HepG2 (cell line): ENCODE measurements around the gene PRKCE. TPM values are rescaled to one million over a fixed set of nuclear protein-coding genes. Genes with fewer than 3 reads are reported as not detected.

Experiments used
- ADNP ChIP-seq: sonication (generic); formaldehyde crosslinking; IDR thresholded peaks from 2 replicates; pipeline ENCODE4 v1.4.0; 2020; ENCODE audit warnings: missing genetic modification reagents
- CAMTA2 ChIP-seq: sonication (generic); formaldehyde crosslinking; IDR thresholded peaks from 2 replicates; pipeline ENCODE4 v1.4.0; 2020; ENCODE audit warnings: mild to moderate bottlenecking, missing genetic modification reagents, borderline replicate concordance
- HHEX ChIP-seq: IDR thresholded peaks from 2 replicates; pipeline ENCODE4 v1.6.1; 2016; ENCODE audit warnings: control low read depth
- KAT8 ChIP-seq: IDR thresholded peaks from 2 replicates; pipeline ENCODE4 v1.6.1; 2016; ENCODE audit warnings: missing genetic modification reagents, missing compliant biosample characterization
- NONO ChIP-seq, 2 experiments: fragments of 450-650 bp in 1 of 2; sonication (generic) in 1 of 2; formaldehyde crosslinking in 1 of 2; IDR thresholded peaks in 1 of 2; conservative IDR thresholded peaks in 1 of 2; 2 replicates each; pipeline versions ENCODE4 v1.6.1 to v1.8.0; 2017 to 2022; ENCODE audit warnings: mild to moderate bottlenecking in 1 of 2, missing genetic modification reagents in 1 of 2, moderate library complexity in 1 of 2
- SMAD1 ChIP-seq: sonication (generic); formaldehyde crosslinking; IDR thresholded peaks from 2 replicates; pipeline ENCODE4 v1.4.0; 2020; ENCODE audit warnings: missing genetic modification reagents, low read depth, mild to moderate bottlenecking, borderline replicate concordance
- SOX6 ChIP-seq, 2 experiments: fragments of 450-650 bp in 1 of 2; sonication (generic) in 1 of 2; formaldehyde crosslinking in 1 of 2; IDR thresholded peaks; 2 replicates each; pipeline versions ENCODE4 v1.4.0 to v1.6.1; 2017 to 2020; ENCODE audit warnings: antibody characterized with exemption in 1 of 2, mild to moderate bottlenecking in 1 of 2, missing genetic modification reagents in 1 of 2
- SRSF1 ChIP-seq: fragments of 200-400 bp; formaldehyde crosslinking; optimal IDR thresholded peaks from 2 replicates; pipeline ENCODE3; 2017; ENCODE audit warnings: mild to moderate bottlenecking, low read depth, low read length, moderate library complexity
- TCF7L2 ChIP-seq: IDR thresholded peaks from 2 replicates; pipeline ENCODE4 v1.6.1; 2011; ENCODE audit warnings: mild to moderate bottlenecking, low read depth, low read length, moderate library complexity
- XBP1 ChIP-seq: sonication (generic); formaldehyde crosslinking; IDR thresholded peaks from 2 replicates; pipeline ENCODE4 v1.5.0; 2020; ENCODE audit warnings: missing genetic modification reagents
- ZNF569 ChIP-seq: sonication (generic); formaldehyde crosslinking; IDR thresholded peaks from 2 replicates; pipeline ENCODE4 v1.5.0; 2020; ENCODE audit warnings: mild to moderate bottlenecking, missing genetic modification reagents, moderate library complexity, borderline replicate concordance
- ZNF678 ChIP-seq: sonication (generic); formaldehyde crosslinking; IDR thresholded peaks from 2 replicates; pipeline ENCODE4 v1.4.0; 2020; ENCODE audit warnings: mild to moderate bottlenecking, missing genetic modification reagents
- ZSCAN12 ChIP-seq: sonication (generic); formaldehyde crosslinking; IDR thresholded peaks from 2 replicates; pipeline ENCODE4 v1.9.0; 2021; ENCODE audit warnings: mild to moderate bottlenecking, missing genetic modification reagents
- polyA plus RNA-seq, 8 experiments: library from polyadenylated mRNA; depleted of rRNA in 3 of 8; stranded (reverse) in 7 of 8; unstranded in 1 of 8; fragments of >200 nt; fragmentation: Illumina TruSeq in 4 of 8; extraction: Trizol in 4 of 8; gene quantifications; 2 replicates each; pipeline versions ENCODE4 v1.2.1 to v1.2.3, GENCODE V29; 2011 to 2016; ENCODE audit warnings: low read depth in 4 of 8, missing spikeins in 1 of 8, mixed read lengths in 1 of 8; ENCODE audit not compliant: insufficient read depth in 1 of 8
- total RNA-seq, 5 experiments: library from RNA; depleted of rRNA; stranded (reverse); fragments of >200 nt; fragmentation: Illumina TruSeq; extraction: Trizol; gene quantifications; 2 replicates each; pipeline ENCODE4 v1.2.3, GENCODE V29; 2016; ENCODE audit warnings: low read depth in 1 of 5
- TF ChIP-seq, protein P1 (sequence below): sonication (generic); formaldehyde crosslinking; IDR thresholded peaks from 2 replicates; pipeline ENCODE4 v1.4.0; 2020; ENCODE audit warnings: missing genetic modification reagents
- TF ChIP-seq, protein P2 (sequence below): sonication (generic); formaldehyde crosslinking; IDR thresholded peaks from 2 replicates; pipeline ENCODE4 v1.8.1; 2022; ENCODE audit warnings: low read depth, mild to moderate bottlenecking, missing genetic modification reagents
- TF ChIP-seq, protein P3 (sequence below): sonication (generic); formaldehyde crosslinking; IDR thresholded peaks from 2 replicates; pipeline ENCODE4 v1.8.0; 2022; ENCODE audit warnings: mild to moderate bottlenecking, missing genetic modification reagents, moderate library complexity
- TF ChIP-seq, protein P4 (sequence below): sonication (generic); formaldehyde crosslinking; IDR thresholded peaks from 2 replicates; pipeline ENCODE4 v1.8.0; 2022; ENCODE audit warnings: mild to moderate bottlenecking, missing genetic modification reagents
- TF ChIP-seq, protein P5 (sequence below): sonication (generic); formaldehyde crosslinking; IDR thresholded peaks from 2 replicates; pipeline ENCODE4 v1.4.0; 2020; ENCODE audit warnings: missing genetic modification reagents

The PRKCE gene
- total and polyA plus RNA-seq, 2 of the 13 experiments (the other 11 are each of a cell fraction or from before 2014, with no cell fraction given): 1.0 to 3.9 TPM

DNA sequence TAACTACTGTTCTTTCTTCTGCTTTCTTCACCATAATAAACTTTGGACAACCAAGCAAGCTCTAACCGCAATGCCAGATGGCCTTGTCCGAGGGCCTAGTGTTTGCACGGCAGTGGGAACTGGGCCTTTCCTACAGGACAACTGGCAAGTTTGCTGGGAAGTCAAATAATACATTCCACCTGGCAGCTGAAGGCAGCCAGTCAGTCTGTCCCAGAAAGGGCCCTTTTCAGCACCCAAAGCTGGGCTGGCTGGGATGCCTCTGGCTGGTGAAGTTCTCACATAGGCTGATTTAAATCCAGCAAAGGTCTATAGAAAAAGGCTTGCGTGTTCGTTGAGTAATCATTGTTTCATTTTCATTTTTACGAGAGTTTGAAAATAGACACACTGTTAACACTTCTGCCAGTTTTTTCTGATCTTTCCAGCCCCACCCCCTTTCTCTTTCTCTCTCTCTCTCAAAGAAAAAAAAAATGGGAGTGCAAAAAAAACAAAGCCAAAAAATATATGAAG is 535.7 kb downstream of the PRKCE start (continued):
- TF ChIP-seq, protein P1, sequence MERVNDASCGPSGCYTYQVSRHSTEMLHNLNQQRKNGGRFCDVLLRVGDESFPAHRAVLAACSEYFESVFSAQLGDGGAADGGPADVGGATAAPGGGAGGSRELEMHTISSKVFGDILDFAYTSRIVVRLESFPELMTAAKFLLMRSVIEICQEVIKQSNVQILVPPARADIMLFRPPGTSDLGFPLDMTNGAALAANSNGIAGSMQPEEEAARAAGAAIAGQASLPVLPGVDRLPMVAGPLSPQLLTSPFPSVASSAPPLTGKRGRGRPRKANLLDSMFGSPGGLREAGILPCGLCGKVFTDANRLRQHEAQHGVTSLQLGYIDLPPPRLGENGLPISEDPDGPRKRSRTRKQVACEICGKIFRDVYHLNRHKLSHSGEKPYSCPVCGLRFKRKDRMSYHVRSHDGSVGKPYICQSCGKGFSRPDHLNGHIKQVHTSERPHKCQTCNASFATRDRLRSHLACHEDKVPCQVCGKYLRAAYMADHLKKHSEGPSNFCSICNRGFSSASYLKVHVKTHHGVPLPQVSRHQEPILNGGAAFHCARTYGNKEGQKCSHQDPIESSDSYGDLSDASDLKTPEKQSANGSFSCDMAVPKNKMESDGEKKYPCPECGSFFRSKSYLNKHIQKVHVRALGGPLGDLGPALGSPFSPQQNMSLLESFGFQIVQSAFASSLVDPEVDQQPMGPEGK (CRISPR knock-in tag): 0 out of 2 replicates have a peak, but pooled peaks have one; percentile 31
- TF ChIP-seq, protein P2, sequence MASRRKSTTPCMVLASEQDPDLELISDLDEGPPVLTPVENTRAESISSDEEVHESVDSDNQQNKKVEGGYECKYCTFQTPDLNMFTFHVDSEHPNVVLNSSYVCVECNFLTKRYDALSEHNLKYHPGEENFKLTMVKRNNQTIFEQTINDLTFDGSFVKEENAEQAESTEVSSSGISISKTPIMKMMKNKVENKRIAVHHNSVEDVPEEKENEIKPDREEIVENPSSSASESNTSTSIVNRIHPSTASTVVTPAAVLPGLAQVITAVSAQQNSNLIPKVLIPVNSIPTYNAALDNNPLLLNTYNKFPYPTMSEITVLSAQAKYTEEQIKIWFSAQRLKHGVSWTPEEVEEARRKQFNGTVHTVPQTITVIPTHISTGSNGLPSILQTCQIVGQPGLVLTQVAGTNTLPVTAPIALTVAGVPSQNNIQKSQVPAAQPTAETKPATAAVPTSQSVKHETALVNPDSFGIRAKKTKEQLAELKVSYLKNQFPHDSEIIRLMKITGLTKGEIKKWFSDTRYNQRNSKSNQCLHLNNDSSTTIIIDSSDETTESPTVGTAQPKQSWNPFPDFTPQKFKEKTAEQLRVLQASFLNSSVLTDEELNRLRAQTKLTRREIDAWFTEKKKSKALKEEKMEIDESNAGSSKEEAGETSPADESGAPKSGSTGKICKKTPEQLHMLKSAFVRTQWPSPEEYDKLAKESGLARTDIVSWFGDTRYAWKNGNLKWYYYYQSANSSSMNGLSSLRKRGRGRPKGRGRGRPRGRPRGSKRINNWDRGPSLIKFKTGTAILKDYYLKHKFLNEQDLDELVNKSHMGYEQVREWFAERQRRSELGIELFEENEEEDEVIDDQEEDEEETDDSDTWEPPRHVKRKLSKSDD (CRISPR knock-in tag): no peak
- TF ChIP-seq ZNF678 (CRISPR knock-in tag): no peak
- TF ChIP-seq ZSCAN12: no peak
- no peak for TF ChIP-seq HHEX (CRISPR knock-in tag)
- no peak for TF ChIP-seq ADNP (CRISPR knock-in tag)
- no peak for TF ChIP-seq SOX6 (IDR thresholded peaks at IDR 0.05)
- peak; percentile 12; the same call in 1 of the 2 replicates for TF ChIP-seq SOX6 (CRISPR knock-in tag; IDR thresholded peaks at IDR 0.05)
- no peak for TF ChIP-seq SRSF1
- TF ChIP-seq, protein P3, sequence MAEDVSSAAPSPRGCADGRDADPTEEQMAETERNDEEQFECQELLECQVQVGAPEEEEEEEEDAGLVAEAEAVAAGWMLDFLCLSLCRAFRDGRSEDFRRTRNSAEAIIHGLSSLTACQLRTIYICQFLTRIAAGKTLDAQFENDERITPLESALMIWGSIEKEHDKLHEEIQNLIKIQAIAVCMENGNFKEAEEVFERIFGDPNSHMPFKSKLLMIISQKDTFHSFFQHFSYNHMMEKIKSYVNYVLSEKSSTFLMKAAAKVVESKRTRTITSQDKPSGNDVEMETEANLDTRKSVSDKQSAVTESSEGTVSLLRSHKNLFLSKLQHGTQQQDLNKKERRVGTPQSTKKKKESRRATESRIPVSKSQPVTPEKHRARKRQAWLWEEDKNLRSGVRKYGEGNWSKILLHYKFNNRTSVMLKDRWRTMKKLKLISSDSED (CRISPR knock-in tag): no peak
- TF ChIP-seq CAMTA2 (CRISPR knock-in tag): no peak
- TF ChIP-seq, protein P4, sequence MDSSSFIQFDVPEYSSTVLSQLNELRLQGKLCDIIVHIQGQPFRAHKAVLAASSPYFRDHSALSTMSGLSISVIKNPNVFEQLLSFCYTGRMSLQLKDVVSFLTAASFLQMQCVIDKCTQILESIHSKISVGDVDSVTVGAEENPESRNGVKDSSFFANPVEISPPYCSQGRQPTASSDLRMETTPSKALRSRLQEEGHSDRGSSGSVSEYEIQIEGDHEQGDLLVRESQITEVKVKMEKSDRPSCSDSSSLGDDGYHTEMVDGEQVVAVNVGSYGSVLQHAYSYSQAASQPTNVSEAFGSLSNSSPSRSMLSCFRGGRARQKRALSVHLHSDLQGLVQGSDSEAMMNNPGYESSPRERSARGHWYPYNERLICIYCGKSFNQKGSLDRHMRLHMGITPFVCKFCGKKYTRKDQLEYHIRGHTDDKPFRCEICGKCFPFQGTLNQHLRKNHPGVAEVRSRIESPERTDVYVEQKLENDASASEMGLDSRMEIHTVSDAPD (CRISPR knock-in tag): peak; percentile 80; the same call in 1 of the 2 replicates
- TF ChIP-seq SMAD1 (CRISPR knock-in tag): no peak
- TF ChIP-seq, protein P5, sequence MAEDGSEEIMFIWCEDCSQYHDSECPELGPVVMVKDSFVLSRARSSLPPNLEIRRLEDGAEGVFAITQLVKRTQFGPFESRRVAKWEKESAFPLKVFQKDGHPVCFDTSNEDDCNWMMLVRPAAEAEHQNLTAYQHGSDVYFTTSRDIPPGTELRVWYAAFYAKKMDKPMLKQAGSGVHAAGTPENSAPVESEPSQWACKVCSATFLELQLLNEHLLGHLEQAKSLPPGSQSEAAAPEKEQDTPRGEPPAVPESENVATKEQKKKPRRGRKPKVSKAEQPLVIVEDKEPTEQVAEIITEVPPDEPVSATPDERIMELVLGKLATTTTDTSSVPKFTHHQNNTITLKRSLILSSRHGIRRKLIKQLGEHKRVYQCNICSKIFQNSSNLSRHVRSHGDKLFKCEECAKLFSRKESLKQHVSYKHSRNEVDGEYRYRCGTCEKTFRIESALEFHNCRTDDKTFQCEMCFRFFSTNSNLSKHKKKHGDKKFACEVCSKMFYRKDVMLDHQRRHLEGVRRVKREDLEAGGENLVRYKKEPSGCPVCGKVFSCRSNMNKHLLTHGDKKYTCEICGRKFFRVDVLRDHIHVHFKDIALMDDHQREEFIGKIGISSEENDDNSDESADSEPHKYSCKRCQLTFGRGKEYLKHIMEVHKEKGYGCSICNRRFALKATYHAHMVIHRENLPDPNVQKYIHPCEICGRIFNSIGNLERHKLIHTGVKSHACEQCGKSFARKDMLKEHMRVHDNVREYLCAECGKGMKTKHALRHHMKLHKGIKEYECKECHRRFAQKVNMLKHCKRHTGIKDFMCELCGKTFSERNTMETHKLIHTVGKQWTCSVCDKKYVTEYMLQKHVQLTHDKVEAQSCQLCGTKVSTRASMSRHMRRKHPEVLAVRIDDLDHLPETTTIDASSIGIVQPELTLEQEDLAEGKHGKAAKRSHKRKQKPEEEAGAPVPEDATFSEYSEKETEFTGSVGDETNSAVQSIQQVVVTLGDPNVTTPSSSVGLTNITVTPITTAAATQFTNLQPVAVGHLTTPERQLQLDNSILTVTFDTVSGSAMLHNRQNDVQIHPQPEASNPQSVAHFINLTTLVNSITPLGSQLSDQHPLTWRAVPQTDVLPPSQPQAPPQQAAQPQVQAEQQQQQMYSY: no peak
- no peak for TF ChIP-seq ZNF569 (CRISPR knock-in tag)
- no peak for TF ChIP-seq TCF7L2
- no peak for TF ChIP-seq NONO (IDR thresholded peaks at IDR 0.05)
- TF ChIP-seq NONO (CRISPR knock-in tag; conservative IDR thresholded peaks at IDR 0.05): no peak
- TF ChIP-seq KAT8 (CRISPR knock-in tag): 0 out of 2 replicates have a peak, but pooled peaks have one; percentile 36
- no peak for TF ChIP-seq XBP1 (CRISPR knock-in tag)
